Cardiac septum (tissue), 1 donor: ENCODE measurements around the gene TMEM255A. TPM values are rescaled to one million over a fixed set of nuclear protein-coding genes. Genes with fewer than 3 reads are reported as not detected.

ENCODE experiments used
- DNase-seq: peaks from one replicate; pipeline ENCODE4 v3.0.0-alpha.2; 2020; ENCODE audit warnings: low spot score
- intact Hi-C: fragments of 100-400 bp; cut with DNase I; formaldehyde crosslinking; loops from one replicate; pipeline ENCODE4 v1.14.0; 2022
- total RNA-seq: library from RNA; stranded (reverse); fragmentation: NEBNext Ultra II Directional; extraction: Animal tissue kit (Norgen Biotek cat#: 25700); gene quantifications from one replicate; pipeline ENCODE4 v1.2.1, GENCODE V29; 2021
- donor health status: DM: no; HTN: no; CAD: no.

The TMEM255A gene
- total RNA-seq, 1 donor from 2014 or later = 0.48 TPM

- intact Hi-C loops = no loop called here
- no peak for DNase-seq
Measured at GRCh38 chrX:120274145-120274544, 37.1 kb downstream of the TMEM255A start.

DNA sequence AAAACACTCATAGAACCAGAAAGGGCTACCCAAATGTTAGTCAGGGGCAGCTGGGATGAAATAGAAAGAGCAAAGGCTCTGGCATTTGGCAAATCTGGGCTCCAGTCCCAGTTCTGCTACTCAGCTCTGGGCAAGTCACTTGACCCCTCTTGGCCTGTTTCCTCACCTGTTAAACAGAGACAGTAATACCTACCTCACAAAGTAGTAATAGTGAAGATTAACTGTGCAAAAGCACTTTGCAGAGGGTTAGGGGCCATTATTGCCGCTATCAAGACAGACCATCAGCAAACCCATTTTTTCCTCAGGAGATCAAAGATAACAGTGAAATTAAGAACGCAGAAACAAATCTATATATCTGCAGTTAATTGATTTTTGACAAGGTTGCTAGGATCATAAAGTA, 40.0 kb downstream of the TMEM255A start:
- no peak for DNase-seq
- intact Hi-C loops = no loop called here

DNA sequence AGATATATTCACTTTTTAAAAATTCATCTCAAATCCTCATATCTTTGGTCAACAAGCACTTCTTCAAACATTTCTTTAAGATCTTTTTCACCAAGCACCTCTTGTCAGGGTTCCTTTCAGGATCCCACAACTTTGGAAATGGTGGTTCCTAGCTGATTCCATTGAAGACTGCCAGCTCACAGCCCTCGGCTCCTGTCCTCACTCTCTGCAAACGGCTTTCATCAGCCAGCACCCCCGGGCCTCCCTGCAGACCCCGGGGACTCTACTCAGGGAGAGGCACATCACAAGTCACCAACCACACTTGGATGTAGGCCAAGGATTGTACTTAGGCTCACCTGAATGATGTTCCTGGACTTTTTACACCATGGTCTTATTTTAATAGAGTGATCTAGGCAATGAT, 40.7 kb downstream of the TMEM255A start:
- intact Hi-C loops = no loop called here
- DNase-seq = no peak

DNA sequence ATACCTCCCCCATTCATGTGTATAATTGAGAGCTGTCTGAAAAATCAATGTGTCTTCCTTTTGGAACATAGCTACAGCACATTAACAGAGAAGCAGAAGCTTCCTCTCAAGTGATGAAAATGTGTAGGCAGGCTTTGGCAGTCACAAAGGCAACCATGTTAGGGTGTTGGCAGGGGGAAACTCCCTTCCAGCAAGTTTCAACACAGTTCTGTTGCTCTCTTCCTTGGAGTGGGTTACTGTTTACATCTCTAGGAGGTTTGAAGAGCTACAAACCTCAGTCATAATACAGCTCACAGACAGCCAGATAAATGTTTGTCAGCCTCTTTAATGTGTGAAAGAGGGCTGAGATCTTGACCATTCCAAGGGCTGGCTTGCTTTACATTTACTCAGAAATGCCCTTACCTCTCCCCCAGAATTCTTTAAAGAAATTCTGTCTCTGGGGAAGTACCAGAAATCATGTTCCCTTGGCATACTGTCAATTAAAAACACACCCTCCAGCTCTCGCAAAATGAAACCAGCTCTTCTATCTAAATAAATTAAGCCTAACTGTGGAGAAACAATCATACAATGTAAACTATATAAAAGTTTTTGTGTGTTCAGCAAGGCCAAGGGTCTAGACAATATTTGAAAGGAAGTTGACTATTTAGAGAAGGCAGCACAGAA, 41.8 kb downstream of the TMEM255A start:
- intact Hi-C loops = no loop called here
- no peak for DNase-seq

GRCh38 chrX:120264341-120264740, 46.9 kb downstream of the TMEM255A start:
- intact Hi-C loops = no loop called here
- DNase-seq = no peak

DNA sequence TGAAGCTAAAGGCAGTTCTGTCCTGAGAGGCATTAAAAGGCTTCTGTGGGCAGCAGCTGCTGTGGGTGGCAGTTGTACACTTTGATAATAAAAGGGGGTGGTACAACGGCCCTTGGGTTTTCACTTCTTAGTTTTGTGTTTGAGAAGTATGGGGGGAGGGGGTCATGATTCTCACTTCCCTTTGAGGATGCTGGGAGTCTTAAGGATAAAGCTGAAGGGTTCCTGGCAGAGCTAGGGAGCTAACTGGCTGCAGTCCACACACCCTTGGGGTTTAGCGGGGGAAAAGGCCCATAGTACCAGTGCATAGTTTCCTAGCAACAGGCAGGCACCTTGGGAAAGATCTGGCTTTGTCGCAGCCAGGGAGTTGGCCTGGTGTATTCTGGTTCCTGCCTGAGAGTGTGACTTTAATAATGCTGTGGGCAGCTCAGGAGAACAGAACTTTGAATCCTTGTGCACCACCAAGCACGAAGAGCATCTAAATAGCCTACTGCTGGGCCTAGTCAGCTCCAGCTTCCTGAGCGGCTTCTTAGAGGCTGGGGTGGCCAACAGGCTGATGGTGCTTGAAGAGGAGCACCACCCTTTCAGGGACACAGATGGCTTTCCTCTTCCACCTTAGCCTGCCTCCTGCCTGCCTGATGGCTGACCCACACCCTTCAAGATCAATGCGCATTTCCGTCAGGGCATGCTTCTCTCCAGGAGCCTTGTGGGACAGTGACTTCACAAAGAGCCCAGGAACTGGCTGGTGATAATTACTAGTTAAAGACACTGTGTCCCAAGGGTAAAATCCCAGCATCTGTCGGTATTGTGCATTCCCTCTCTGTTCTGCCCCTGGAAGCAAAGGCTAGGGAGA, 48.2 kb downstream of the TMEM255A start:
- intact Hi-C loops = no loop called here
- no peak for DNase-seq

- intact Hi-C loops = no loop called here
- no peak for DNase-seq
Measured at GRCh38 chrX:120260369-120260768, 50.9 kb downstream of the TMEM255A start.

DNA sequence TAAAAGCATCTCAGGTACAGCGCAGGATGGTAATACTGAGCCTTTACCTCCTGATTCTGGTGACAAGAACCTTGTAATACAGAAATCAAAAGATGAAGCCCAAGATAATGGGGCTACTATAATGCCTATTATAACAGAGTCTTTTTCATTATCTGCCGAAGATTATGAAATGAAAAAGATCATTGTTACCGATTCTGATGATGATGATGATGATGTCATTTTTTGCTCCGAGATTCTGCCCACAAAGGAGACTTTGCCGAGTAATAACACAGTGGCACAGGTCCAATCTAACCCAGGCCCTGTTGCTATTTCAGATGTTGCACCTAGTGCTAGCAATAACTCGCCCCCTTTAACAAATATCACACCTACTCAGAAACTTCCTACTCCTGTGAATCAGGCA, 57.5 kb downstream of the TMEM255A start:
- DNase-seq = no peak
- intact Hi-C loops = no loop called here

DNA sequence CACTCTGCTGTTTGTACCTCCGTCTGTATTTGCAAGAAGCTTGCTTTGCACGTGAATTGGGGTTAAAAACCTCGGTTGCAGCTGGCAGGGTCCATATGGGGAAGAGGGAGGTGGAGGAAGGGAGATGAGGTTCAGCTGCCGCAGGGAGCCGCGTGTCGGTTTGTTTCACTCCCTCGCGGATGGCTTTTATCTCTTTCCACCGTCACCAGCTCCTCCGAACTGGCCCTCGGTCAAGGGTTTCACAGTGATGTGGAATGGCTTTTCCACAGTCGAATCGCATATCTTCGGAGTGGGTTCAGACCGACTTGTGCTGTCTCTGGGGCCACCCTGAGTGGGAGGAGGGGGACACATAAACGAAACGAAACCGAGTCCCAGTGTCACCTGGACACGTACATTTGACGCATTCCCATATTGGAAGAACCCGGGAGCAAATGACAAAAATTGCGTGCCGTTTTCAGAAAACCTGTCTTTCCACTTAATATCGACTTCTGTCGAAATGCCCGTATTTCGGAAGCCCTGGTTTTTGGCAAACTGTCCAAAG, 59.7 kb downstream of the TMEM255A start:
- DNase-seq = no peak
- intact Hi-C loops = no loop called here

GRCh38 chrX:120250522-120251271, 60.6 kb downstream of the TMEM255A start, which contains the start of gene ZBTB33:
ZBTB33 (plus strand) TSS chrX:120250812; CDS start chrX:120253416, 2,604 bp downstream.
- intact Hi-C loops = no loop called here
- DNase-seq = peak; percentile 94

- DNase-seq = peak; percentile 83
- intact Hi-C loops = no loop called here
Measured at GRCh38 chrX:120244735-120245498, 66.3 kb downstream of the TMEM255A start.

- DNase-seq = no peak
- intact Hi-C loops = no loop called here
Measured at GRCh38 chrX:120244395-120244734, 66.9 kb downstream of the TMEM255A start.

GRCh38 chrX:120242813-120243212, 68.4 kb downstream of the TMEM255A start:
- no peak for DNase-seq

DNA sequence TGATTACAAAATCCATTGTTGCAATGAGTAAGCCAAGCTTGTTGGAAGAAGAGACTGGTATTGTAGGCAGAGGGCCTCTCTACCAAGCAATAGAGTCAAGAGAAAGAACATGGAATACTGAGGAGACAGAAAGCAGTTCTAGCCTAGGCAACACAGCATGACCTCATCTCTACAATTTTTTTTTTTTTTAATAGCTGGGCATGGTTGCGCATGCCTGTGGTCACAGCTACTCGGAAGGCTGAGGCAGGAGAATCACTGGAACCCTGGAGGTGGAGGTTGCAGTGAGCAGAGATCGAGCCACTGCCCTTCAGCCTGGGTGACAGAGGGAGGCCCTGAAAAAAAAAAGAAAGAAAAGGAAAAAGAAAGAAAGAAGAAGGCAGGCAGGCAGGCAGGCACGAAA, 72.3 kb downstream of the TMEM255A start:
- intact Hi-C loops = no loop called here
- no peak for DNase-seq

More at GRCh38 chrX:120242813-120243212, 68.4 kb downstream of the TMEM255A start:
- intact Hi-C loops = no loop called here

GRCh38 chrX:120236687-120237479, 74.4 kb downstream of the TMEM255A start:
- DNase-seq = no peak
- intact Hi-C loops = no loop called here

- no peak for DNase-seq
- intact Hi-C loops = no loop called here
Measured at GRCh38 chrX:120235284-120235683, 76.0 kb downstream of the TMEM255A start.

GRCh38 chrX:120228187-120228908, 82.9 kb downstream of the TMEM255A start:
- intact Hi-C loops = no loop called here
- no peak for DNase-seq

DNA sequence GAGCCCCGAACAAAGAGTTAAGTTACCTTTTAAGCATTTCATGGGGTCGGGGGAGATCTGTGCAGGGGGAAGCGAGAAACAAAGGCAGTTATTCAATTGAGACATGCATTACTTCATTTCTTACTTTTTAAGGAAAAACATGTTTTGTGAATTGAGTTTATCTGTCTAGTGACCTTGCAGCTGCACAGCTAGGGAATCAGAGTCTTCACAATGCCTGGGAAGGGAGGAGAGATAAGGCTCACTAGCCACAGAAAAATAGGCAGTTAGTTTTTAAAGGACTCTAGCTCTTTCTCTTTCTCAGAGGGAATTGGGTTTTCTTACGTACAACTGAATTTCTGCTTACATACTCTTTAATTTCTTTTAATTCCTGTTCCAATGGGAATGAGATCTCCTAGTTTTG, 86.9 kb downstream of the TMEM255A start:
- no peak for DNase-seq
- intact Hi-C loops = no loop called here
